ENCODE results near the gene ZFP36. TPM values are rescaled to one million over a fixed set of nuclear protein-coding genes. Genes with fewer than 3 reads are reported as not detected.

ZFP36 gene
- total RNA-seq, 3 donors from 2014 or later: 91.7 to 299 (median 143) TPM

DNA sequence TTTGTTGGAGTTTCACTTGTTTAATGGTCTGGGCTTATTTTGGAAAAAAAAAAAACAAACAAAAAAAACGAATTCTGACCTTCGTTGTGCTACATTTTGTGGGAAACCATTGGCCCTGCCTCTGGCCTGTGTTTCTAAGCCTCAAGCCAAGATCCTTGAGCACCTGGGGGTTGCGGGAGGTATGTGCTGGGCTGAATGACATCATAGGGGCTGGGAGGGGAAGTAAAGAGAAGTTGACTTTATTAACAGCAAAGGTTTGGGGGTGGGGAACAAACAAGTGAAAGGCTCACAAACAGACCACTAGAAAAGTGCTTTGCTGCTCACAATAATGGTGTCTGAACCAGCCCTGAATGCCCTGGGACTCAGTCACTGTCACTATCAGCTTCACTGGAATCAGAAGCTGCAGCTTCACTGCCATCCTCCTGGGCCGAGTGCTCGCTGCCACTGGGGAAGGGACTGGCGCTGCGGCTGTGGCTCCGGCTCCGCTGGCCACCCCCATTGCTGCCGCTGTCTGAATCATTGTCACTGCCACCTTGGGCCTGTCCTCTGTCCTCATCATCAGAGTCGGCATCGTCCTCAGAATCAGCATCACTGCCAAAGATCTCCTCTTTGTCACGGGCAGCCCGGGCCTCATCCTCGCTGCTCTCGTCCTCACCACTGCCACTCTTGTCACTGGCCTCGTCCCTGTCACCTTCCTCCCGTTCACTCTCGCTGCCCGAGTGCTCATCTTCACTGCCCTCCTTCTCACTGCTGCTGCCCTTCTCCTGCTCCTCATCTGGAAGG, 20.8 kb upstream of the ZFP36 start:
- Histone ChIP-seq H3K4me1 (peaks cover 5 to 9% of the 10 kb centered on the region in 2 donors), H3K36me3 (peaks cover 5% of the 10 kb centered on the region), H3K9me3 (no peaks in the 10 kb centered on the region), H3K27me3 (no peaks in the 10 kb centered on the region), H3K27ac (no peak overlapping the region), H3K4me3 (no peak overlapping the region)
- intact Hi-C loops (cut with DNase I; ENCODE audit: low total_unique reads): no loop called here
- TF ChIP-seq POLR2AphosphoS5 (IDR thresholded peaks at IDR 0.05): no peak
- no peak for TF ChIP-seq POLR2A (IDR thresholded peaks at IDR 0.05)
- TF ChIP-seq, protein P1, sequence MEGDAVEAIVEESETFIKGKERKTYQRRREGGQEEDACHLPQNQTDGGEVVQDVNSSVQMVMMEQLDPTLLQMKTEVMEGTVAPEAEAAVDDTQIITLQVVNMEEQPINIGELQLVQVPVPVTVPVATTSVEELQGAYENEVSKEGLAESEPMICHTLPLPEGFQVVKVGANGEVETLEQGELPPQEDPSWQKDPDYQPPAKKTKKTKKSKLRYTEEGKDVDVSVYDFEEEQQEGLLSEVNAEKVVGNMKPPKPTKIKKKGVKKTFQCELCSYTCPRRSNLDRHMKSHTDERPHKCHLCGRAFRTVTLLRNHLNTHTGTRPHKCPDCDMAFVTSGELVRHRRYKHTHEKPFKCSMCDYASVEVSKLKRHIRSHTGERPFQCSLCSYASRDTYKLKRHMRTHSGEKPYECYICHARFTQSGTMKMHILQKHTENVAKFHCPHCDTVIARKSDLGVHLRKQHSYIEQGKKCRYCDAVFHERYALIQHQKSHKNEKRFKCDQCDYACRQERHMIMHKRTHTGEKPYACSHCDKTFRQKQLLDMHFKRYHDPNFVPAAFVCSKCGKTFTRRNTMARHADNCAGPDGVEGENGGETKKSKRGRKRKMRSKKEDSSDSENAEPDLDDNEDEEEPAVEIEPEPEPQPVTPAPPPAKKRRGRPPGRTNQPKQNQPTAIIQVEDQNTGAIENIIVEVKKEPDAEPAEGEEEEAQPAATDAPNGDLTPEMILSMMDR (IDR thresholded peaks at IDR 0.05): no peak
- DNase-seq (ENCODE audit: low spot score in 2 of 2): no peak

DNA sequence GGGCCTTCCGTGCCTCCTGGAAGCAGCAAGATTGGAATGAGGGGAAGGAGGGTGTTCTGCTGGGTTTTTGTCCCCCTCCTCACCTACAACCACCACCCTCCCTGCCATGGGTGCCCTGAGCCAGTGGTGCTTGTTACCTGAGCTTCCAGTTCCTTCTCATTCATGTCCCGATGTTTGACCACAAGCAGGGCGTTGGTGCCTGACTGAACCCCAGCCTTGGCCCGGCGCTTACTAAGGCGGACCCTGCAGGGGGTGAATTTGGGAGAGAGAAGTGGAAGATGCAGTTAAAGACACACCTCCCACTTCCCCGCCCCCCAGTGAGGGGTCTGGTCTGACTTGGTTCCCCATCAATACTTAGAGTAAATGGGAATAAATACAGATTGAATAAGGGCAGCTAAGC, 20.1 kb upstream of the ZFP36 start:
- no peak for TF ChIP-seq POLR2A (IDR thresholded peaks at IDR 0.05)
- TF ChIP-seq, protein P1 (IDR thresholded peaks at IDR 0.05): no peak
- no peak for TF ChIP-seq POLR2AphosphoS5 (IDR thresholded peaks at IDR 0.05)
- H3K9me3 ChIP-seq: no peaks in the 10 kb centered on the region
- H3K36me3 ChIP-seq: no peaks in the 10 kb centered on the region
- H3K4me1 ChIP-seq: peaks cover 5 to 9% of the 10 kb centered on the region in 2 donors
- H3K27ac ChIP-seq: no peak overlapping the region
- intact Hi-C loops (cut with DNase I; ENCODE audit: low total_unique reads): no loop called here
- no peak for DNase-seq (ENCODE audit: low spot score in 2 of 2)
- H3K27me3 ChIP-seq: no peaks in the 10 kb centered on the region
- no peak overlapping the region for H3K4me3 ChIP-seq

DNA sequence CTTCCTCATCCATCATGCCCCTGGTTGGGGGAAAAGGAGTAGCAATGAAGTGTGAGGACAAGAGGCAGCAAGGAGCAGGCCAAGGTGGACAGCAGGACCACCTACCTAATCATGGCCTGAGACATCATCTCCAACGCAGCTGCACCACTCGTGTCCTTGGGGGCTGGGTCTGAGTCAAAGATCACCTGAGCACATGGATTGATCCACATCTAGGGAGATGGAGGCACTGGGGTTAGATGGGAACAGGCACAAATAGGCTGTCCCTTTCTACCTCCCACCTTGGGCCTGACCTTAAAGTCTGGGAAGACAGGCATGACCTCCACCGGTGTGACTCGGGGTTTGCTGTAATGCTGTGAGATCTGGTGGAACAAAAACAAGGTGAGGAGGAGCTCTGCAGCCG, 18.0 kb upstream of the ZFP36 start:
- DNase-seq (ENCODE audit: low spot score in 2 of 2): no peak
- Histone ChIP-seq H3K27me3 (no peaks in the 10 kb centered on the region), H3K36me3 (no peaks in the 10 kb centered on the region), H3K27ac (peak overlapping the region; percentile 11 to 100), H3K9me3 (no peaks in the 10 kb centered on the region), H3K4me3 (no peak overlapping the region), H3K4me1 (peaks cover 8 to 15% of the 10 kb centered on the region in 2 donors)
- TF ChIP-seq POLR2A (IDR thresholded peaks at IDR 0.05) (no peak), POLR2AphosphoS5 (IDR thresholded peaks at IDR 0.05) (no peak)
- TF ChIP-seq, protein P1 (IDR thresholded peaks at IDR 0.05): no peak
- intact Hi-C loops (cut with DNase I; ENCODE audit: low total_unique reads): no loop called here

DNA sequence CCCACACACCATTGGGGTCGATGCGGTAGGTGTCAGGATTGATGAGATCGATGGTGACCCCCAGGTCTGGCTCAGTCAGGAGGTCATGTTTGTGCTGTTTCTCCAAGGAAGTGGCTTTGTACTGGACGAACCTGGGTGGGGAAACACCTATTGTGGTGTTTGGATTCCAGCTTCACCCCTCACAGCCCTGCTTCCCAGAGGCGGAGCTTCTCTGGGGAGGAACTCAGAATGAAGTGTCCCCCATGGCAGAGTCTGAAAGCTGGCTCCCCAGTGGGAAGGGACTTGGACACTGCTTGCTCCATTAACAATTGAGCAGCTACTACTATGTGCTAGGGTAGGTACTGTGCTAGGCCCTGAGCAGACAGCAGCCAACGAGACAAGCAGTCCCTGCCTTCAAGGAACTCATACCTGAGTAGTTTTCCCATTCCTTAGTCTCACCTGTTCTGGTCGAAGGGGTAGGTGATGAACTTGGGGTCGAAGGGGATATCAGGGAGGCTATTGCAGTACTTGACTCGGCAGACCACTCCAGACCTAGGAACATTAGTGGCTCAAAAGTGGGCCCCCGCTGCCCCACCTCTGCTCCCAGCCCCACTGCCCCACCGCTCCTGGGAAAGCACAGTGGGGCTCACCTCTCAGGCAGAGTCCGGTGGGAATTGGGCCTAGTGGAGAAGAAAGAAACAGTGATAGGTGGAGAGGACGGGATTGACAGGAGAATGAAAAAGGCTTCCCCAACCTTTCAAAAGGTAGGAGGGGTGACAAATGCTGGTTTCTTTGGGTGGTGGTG, 16.8 kb upstream of the ZFP36 start:
- Histone ChIP-seq H3K9me3 (no peaks in the 10 kb centered on the region), H3K27ac (peak overlapping the region; percentile 99 to 100), H3K27me3 (no peaks in the 10 kb centered on the region), H3K36me3 (no peaks in the 10 kb centered on the region), H3K4me3 (peak overlapping the region; percentile 64 to 95 (median 84)), H3K4me1 (peaks cover 8 to 15% of the 10 kb centered on the region in 2 donors)
- intact Hi-C loops (cut with DNase I; ENCODE audit: low total_unique reads): no loop called here
- DNase-seq (ENCODE audit: low spot score in 2 of 2): no peak
- TF ChIP-seq POLR2AphosphoS5 (IDR thresholded peaks at IDR 0.05) (no peak), POLR2A (IDR thresholded peaks at IDR 0.05) (no peak)
- TF ChIP-seq, protein P1 (IDR thresholded peaks at IDR 0.05): no peak

DNA sequence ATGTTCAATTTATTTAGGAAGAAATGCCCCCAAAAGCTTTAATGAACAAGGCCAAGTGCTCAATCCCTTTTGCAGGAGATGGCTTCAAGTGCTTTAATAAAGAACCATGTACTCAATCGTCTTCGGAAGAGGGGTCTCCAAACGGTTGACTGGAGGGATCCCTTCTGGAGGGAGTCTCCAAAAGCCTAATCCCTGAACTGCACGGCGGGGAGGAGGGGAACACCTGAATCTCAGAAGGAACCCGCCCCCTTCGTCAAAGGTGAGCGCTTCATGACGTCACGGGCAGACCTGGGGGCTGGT, 16.2 kb upstream of the ZFP36 start:
- TF ChIP-seq POLR2AphosphoS5 (IDR thresholded peaks at IDR 0.05): no peak
- no peak for TF ChIP-seq POLR2A (IDR thresholded peaks at IDR 0.05)
- TF ChIP-seq, protein P1 (IDR thresholded peaks at IDR 0.05): no peak
- Histone ChIP-seq H3K4me3 (peak overlapping the region; percentile 64 to 95 (median 84)), H3K36me3 (no peaks in the 10 kb centered on the region), H3K27ac (peak overlapping the region; percentile 99 to 100), H3K9me3 (no peaks in the 10 kb centered on the region), H3K27me3 (no peaks in the 10 kb centered on the region), H3K4me1 (peaks cover 8 to 15% of the 10 kb centered on the region in 2 donors)
- DNase-seq (ENCODE audit: low spot score in 2 of 2): peak; percentile 74 to 89
- intact Hi-C loops (cut with DNase I; ENCODE audit: low total_unique reads): no loop called here
